Panc1 (cell line): ENCODE results near the gene FAM168B. TPM values are rescaled to one million over a fixed set of nuclear protein-coding genes. Genes with fewer than 3 reads are reported as not detected.
A peak's percentile ranks its signal among the peaks of the same experiment; 100 is the strongest.

Experiments
- ATAC-seq: fragments of 200-7000 bp; cut with Tn5 transposase; 2 replicates; pipeline ENCODE4 v1.9.1; 2020; ENCODE audit warnings: mild to moderate bottlenecking, moderate library complexity
- BruUV-seq: library from RNA; stranded (reverse); fragments of 400-500 nt; replicated peaks from 2 replicates; lab custom pipeline; 2021; lab: Mats Ljungman, UMichigan
- CTCF ChIA-PET: fragments of 300-600 bp; sonication (Branson Sonifier 250); formaldehyde crosslinking; loops from one replicate; lab custom pipeline; 2022; ENCODE audit warnings: antibody characterized with exemption; lab: Charles Lee
- POLR2A ChIA-PET: fragments of 300-600 bp; sonication (Branson Sonifier 250); formaldehyde crosslinking; loops from one replicate; lab custom pipeline; 2022; ENCODE audit warnings: antibody characterized with exemption; lab: Charles Lee
- DNase-seq: peaks from one replicate; pipeline ENCODE4 v3.0.0-alpha.2; 2010; ENCODE audit warnings: low read depth, low spot score
- H3K27ac ChIP-seq: 2 replicates; pipeline ENCODE4 v1.5.1; 2011; ENCODE audit warnings: mild to moderate bottlenecking, low read length, inconsistent platforms
- H3K27me3 ChIP-seq: fragments of 200-500 bp; sonication (Bioruptor generic); 2 replicates; pipeline ENCODE4 v1.6.0; 2014; ENCODE audit warnings: low read length, inconsistent platforms; ENCODE audit not compliant: control insufficient read depth, insufficient read depth
- H3K36me3 ChIP-seq: fragments of 200-500 bp; sonication (Bioruptor generic); 2 replicates; pipeline ENCODE4 v1.5.1; 2014; ENCODE audit warnings: inconsistent platforms, mild to moderate bottlenecking, low read length, moderate library complexity; ENCODE audit not compliant: control insufficient read depth, insufficient read depth
- H3K4me1 ChIP-seq: 2 replicates; pipeline ENCODE4 v1.5.1; 2011; ENCODE audit warnings: inconsistent platforms, mild to moderate bottlenecking, low read length, moderate library complexity; ENCODE audit not compliant: control insufficient read depth, insufficient read depth
- H3K4me3 ChIP-seq, 2 experiments: 2 replicates each; pipeline ENCODE4 v1.5.1; 2011 to 2012; ENCODE audit warnings: low read depth in 2 of 2, low read length in 2 of 2, mild to moderate bottlenecking in 2 of 2, inconsistent platforms in 1 of 2, moderate library complexity in 1 of 2
- H3K9me3 ChIP-seq: fragments of 200-500 bp; sonication (Bioruptor generic); 2 replicates; pipeline ENCODE4 v1.5.1; 2014; ENCODE audit warnings: low read depth, mild to moderate bottlenecking, inconsistent platforms, low read length, moderate library complexity; ENCODE audit not compliant: control insufficient read depth, insufficient read depth
- POLR2AphosphoS5 ChIP-seq: IDR thresholded peaks from 2 replicates; pipeline ENCODE4 v1.6.1; 2012; ENCODE audit warnings: mild to moderate bottlenecking, low read depth, low read length, moderate library complexity
- SIN3A ChIP-seq: IDR thresholded peaks from 2 replicates; pipeline ENCODE4 v1.6.1; 2012; ENCODE audit warnings: low read depth, mild to moderate bottlenecking, low read length, moderate library complexity, borderline replicate concordance; ENCODE audit not compliant: insufficient read depth
- in situ Hi-C: cut with HindIII; loops from 2 replicates; pipeline ENCODE4 v1.10.0; 2016; ENCODE audit warnings: low sequenced_read_pairs, low pct_unique_long_range_greater_than_20kb
- intact Hi-C: fragments of 100-400 bp; cut with micrococcal nuclease; formaldehyde crosslinking; loops from one replicate; pipeline ENCODE4 v1.10.0; 2022; ENCODE audit not compliant: unreplicated experiment
- total RNA-seq: library from RNA; stranded (reverse); gene quantifications from one replicate; pipeline ENCODE4 v1.2.1, GENCODE V29; 2021; ENCODE audit not compliant: unreplicated experiment
- TF ChIP-seq, protein P1 (sequence below): fragments of 450-650 bp; IDR thresholded peaks from 2 replicates; pipeline ENCODE4 v1.5.1; 2017; ENCODE audit warnings: mild to moderate bottlenecking
- TF ChIP-seq, protein P2 (sequence below), 2 experiments: IDR thresholded peaks; 2 replicates each; pipeline ENCODE4 v1.6.1; 2011 to 2012; ENCODE audit warnings: low read depth in 2 of 2, control low read depth in 1 of 2, low read length in 1 of 2, mild to moderate bottlenecking in 1 of 2, moderate library complexity in 1 of 2; ENCODE audit not compliant: insufficient read depth in 1 of 2

The FAM168B gene
- total RNA-seq, 1 experiment from 2014 or later = 137 TPM

DNA sequence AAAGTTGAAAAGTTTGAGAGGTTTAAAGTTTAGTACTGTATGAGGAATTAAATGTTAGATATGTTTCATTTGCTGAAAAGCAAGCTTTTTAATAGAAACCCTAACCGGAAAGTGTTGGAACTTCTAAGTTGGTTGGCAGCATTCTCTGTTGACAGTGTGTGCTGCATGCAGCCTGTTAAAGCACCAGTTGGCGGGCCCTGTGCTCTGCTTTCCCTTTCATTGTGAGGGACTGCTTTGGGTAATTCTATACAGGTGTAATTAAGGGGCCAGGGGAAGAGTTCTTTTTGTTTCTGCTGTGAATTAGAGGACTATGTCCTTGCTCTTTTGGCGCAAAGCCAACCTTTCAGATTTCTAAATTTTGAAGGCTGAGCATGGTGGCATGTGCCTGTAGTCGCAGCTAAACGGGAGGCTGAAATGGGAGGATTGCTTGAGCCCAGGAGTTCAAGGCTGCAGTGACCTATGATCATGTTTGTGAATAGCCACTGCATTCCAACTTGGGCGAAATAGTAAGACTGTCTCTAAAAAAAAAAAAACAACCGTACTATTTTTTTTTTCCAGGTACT, 32.0 kb upstream of the FAM168B start:
- ATAC-seq = no peak
- H3K36me3 ChIP-seq = peaks cover 14% of the 10 kb centered on the region
- no peak for DNase-seq
- no peaks in the 10 kb centered on the region; the same call in 1 of the 2 replicates for H3K4me1 ChIP-seq
- no peak overlapping the region for H3K4me3 ChIP-seq
- H3K9me3 ChIP-seq = no peaks in the 10 kb centered on the region
- BruUV-seq = no TSS peak
- TF ChIP-seq, protein P1, sequence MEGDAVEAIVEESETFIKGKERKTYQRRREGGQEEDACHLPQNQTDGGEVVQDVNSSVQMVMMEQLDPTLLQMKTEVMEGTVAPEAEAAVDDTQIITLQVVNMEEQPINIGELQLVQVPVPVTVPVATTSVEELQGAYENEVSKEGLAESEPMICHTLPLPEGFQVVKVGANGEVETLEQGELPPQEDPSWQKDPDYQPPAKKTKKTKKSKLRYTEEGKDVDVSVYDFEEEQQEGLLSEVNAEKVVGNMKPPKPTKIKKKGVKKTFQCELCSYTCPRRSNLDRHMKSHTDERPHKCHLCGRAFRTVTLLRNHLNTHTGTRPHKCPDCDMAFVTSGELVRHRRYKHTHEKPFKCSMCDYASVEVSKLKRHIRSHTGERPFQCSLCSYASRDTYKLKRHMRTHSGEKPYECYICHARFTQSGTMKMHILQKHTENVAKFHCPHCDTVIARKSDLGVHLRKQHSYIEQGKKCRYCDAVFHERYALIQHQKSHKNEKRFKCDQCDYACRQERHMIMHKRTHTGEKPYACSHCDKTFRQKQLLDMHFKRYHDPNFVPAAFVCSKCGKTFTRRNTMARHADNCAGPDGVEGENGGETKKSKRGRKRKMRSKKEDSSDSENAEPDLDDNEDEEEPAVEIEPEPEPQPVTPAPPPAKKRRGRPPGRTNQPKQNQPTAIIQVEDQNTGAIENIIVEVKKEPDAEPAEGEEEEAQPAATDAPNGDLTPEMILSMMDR = no peak
- in situ Hi-C loops (no loop called here), intact Hi-C loops (no loop called here)
- H3K27me3 ChIP-seq = no peaks in the 10 kb centered on the region
- ChIA-PET CTCF (no interaction called here), POLR2A (no interaction called here)
- no peak overlapping the region for H3K27ac ChIP-seq

DNA sequence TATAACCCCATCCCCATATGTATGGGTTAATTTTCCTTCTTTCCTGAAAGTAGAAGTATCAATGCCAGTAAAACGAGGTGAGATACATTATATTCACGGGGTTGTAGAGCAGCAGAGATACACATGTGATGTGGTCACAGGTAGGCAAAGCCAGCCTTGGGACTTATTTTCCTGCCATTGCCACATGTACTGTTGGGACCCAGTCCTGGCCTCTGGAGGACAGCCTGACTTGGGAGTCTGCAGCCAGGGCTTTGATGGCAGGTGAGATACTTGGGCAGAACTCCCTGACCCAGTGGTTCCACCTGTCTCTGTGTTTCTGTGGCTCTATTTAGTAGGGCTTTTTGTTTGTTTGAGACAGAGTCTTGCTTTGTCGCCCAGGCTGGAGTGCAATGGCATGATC, 29.9 kb upstream of the FAM168B start:
- H3K4me1 ChIP-seq = no peaks in the 10 kb centered on the region; the same call in 1 of the 2 replicates
- intact Hi-C loops (no loop called here), in situ Hi-C loops (no loop called here)
- no TSS peak for BruUV-seq
- CTCF ChIA-PET = no interaction called here
- ATAC-seq = no peak
- H3K27me3 ChIP-seq = no peaks in the 10 kb centered on the region
- H3K4me3 ChIP-seq = no peak overlapping the region
- peaks cover 12% of the 10 kb centered on the region for H3K36me3 ChIP-seq
- TF ChIP-seq, protein P2, sequence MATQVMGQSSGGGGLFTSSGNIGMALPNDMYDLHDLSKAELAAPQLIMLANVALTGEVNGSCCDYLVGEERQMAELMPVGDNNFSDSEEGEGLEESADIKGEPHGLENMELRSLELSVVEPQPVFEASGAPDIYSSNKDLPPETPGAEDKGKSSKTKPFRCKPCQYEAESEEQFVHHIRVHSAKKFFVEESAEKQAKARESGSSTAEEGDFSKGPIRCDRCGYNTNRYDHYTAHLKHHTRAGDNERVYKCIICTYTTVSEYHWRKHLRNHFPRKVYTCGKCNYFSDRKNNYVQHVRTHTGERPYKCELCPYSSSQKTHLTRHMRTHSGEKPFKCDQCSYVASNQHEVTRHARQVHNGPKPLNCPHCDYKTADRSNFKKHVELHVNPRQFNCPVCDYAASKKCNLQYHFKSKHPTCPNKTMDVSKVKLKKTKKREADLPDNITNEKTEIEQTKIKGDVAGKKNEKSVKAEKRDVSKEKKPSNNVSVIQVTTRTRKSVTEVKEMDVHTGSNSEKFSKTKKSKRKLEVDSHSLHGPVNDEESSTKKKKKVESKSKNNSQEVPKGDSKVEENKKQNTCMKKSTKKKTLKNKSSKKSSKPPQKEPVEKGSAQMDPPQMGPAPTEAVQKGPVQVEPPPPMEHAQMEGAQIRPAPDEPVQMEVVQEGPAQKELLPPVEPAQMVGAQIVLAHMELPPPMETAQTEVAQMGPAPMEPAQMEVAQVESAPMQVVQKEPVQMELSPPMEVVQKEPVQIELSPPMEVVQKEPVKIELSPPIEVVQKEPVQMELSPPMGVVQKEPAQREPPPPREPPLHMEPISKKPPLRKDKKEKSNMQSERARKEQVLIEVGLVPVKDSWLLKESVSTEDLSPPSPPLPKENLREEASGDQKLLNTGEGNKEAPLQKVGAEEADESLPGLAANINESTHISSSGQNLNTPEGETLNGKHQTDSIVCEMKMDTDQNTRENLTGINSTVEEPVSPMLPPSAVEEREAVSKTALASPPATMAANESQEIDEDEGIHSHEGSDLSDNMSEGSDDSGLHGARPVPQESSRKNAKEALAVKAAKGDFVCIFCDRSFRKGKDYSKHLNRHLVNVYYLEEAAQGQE (IDR thresholded peaks at IDR 0.05; ENCODE audit: insufficient read depth in 1 of 2, low read depth in 2 of 2, low read length in 1 of 2) = no peak
- no peaks in the 10 kb centered on the region for H3K9me3 ChIP-seq
- DNase-seq = no peak
- POLR2A ChIA-PET = no interaction called here
- no peak overlapping the region for H3K27ac ChIP-seq

DNA sequence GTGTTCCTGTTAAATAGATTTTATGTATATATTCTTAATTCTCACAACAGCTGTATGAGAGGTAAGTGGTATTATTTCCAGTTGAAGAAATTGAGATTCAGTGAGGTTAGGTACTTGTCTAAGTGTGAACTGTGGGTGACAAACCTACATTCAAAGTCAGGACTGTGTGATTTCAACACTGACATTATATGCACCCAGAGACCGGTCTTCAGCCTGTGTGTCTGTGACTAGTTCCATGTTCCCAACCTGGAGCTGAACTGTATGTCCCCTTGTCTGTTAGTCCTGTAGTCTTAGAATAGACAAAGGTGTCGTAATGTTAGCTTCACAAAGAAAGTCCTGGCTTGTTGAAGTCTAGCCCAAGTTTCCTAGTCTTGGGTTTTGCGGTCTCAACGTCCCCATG, 29.2 kb upstream of the FAM168B start:
- intact Hi-C loops (no loop called here), in situ Hi-C loops (no loop called here)
- POLR2A ChIA-PET = no interaction called here
- Histone ChIP-seq H3K9me3 (no peaks in the 10 kb centered on the region), H3K27ac (no peak overlapping the region), H3K36me3 (peaks cover 11% of the 10 kb centered on the region), H3K27me3 (no peaks in the 10 kb centered on the region), H3K4me3 (no peak overlapping the region), H3K4me1 (no peaks in the 10 kb centered on the region; the same call in 1 of the 2 replicates)
- TF ChIP-seq, protein P1 = no peak
- TF ChIP-seq SIN3A (no peak), POLR2AphosphoS5 (no peak)
- TF ChIP-seq, protein P2 (IDR thresholded peaks at IDR 0.05; ENCODE audit: insufficient read depth in 1 of 2, low read depth in 2 of 2, low read length in 1 of 2) = no peak
- CTCF ChIA-PET = no interaction called here
- TSS peak; percentile 19 for BruUV-seq
- DNase-seq (no peak), ATAC-seq (no peak)
